ENCODE results near the gene SPACA9.

- TF ChIP-seq POLR2A (IDR thresholded peaks at IDR 0.05) (no peak), CTCF (IDR thresholded peaks at IDR 0.05) (no peak), POLR2AphosphoS5 (IDR thresholded peaks at IDR 0.05) (no peak), EP300 (IDR thresholded peaks at IDR 0.05; ENCODE audit: low read depth) (no peak)
Observed at GRCh38 chr9:132857616-132858342, 20.9 kb upstream of the SPACA9 start.

Data from transverse colon (tissue), 4 donors.